PC-9 (cell line): ENCODE measurements around the gene NUP62CL. TPM values are rescaled to one million over a fixed set of nuclear protein-coding genes. Genes with fewer than 3 reads are reported as not detected.

Experiments used
- BruUV-seq: library from RNA; stranded (reverse); fragments of 400-500 nt; replicated peaks from 2 replicates; lab custom pipeline; 2021; lab: Mats Ljungman, UMichigan
- CTCF ChIA-PET: fragments of 300-600 bp; sonication (Branson Sonifier 250); formaldehyde crosslinking; loops from one replicate; lab custom pipeline; 2022; ENCODE audit warnings: antibody characterized with exemption; lab: Charles Lee
- POLR2A ChIA-PET: fragments of 300-600 bp; sonication (Branson Sonifier 250); formaldehyde crosslinking; loops from one replicate; lab custom pipeline; 2022; ENCODE audit warnings: antibody characterized with exemption; ENCODE audit not compliant: unreplicated experiment; lab: Charles Lee
- DNase-seq, 2 experiments: peaks; one replicate each; pipeline versions ENCODE4 v3.0.0 to v3.0.0-alpha.2; 2015 to 2022; ENCODE audit warnings: mixed read lengths in 1 of 2
- H2AFZ ChIP-seq: fragments of 200-600 bp; sonication (generic); 2 replicates; pipeline ENCODE4 v1.8.1; 2017; ENCODE audit warnings: antibody characterized with exemption
- H3F3A ChIP-seq: fragments of 200-600 bp; sonication (generic); 2 replicates; pipeline ENCODE4 v1.8.1; 2017; ENCODE audit warnings: antibody characterized with exemption, mild to moderate bottlenecking, low read depth; ENCODE audit not compliant: insufficient read depth
- H3K27ac ChIP-seq: fragments of 200-600 bp; sonication (generic); 2 replicates; pipeline ENCODE4 v1.6.1; 2016; ENCODE audit warnings: mixed run types
- H3K27me3 ChIP-seq: fragments of 200-600 bp; sonication (generic); 2 replicates; pipeline ENCODE4 v1.6.1; 2016; ENCODE audit warnings: low read depth, mixed run types; ENCODE audit not compliant: insufficient read depth
- H3K36me3 ChIP-seq: fragments of 200-600 bp; sonication (generic); 2 replicates; pipeline ENCODE4 v1.6.1; 2016; ENCODE audit warnings: low read depth, mixed run types
- H3K4me1 ChIP-seq: fragments of 200-600 bp; sonication (generic); replicated peaks from 2 replicates; pipeline ENCODE4 v1.6.1; 2016; ENCODE audit warnings: mixed run types; ENCODE audit not compliant: insufficient read depth
- H3K4me2 ChIP-seq: fragments of 200-600 bp; sonication (generic); 2 replicates; pipeline ENCODE4 v1.6.1; 2017; ENCODE audit warnings: mixed run types
- H3K4me3 ChIP-seq: fragments of 200-600 bp; sonication (generic); 2 replicates; pipeline ENCODE4 v1.6.1; 2016; ENCODE audit warnings: mixed run types
- H3K79me2 ChIP-seq: fragments of 200-600 bp; sonication (generic); 2 replicates; pipeline ENCODE4 v1.6.1; 2017; ENCODE audit warnings: low read depth, mixed run types
- H3K9me2 ChIP-seq: fragments of 200-600 bp; sonication (generic); 2 replicates; pipeline ENCODE4 v1.8.1; 2017; ENCODE audit warnings: mild to moderate bottlenecking; ENCODE audit not compliant: insufficient read depth
- H3K9me3 ChIP-seq: fragments of 200-600 bp; sonication (generic); 2 replicates; pipeline ENCODE4 v1.8.1; 2016; ENCODE audit warnings: low read depth; ENCODE audit not compliant: insufficient read depth
- H4K20me1 ChIP-seq: fragments of 200-600 bp; sonication (generic); 2 replicates; pipeline ENCODE4 v1.8.1; 2017; ENCODE audit not compliant: insufficient read depth
- EZH2 ChIP-seq: fragments of 200-600 bp; sonication (generic); IDR thresholded peaks from 2 replicates; pipeline ENCODE4 v1.8.0; 2017; ENCODE audit warnings: antibody characterized with exemption, low read depth
- intact Hi-C: fragments of 100-400 bp; cut with micrococcal nuclease; formaldehyde crosslinking; loops from one replicate; pipeline ENCODE4 v1.10.0; 2022; ENCODE audit not compliant: unreplicated experiment
- total RNA-seq: library from RNA; stranded (reverse); gene quantifications from 2 replicates; pipeline ENCODE4 v1.2.3, GENCODE V29; 2021
- TF ChIP-seq, protein P1 (sequence below): fragments of 200-600 bp; sonication (generic); conservative IDR thresholded peaks from 2 replicates; pipeline ENCODE4 v1.6.1; 2017; ENCODE audit warnings: mixed run types, antibody characterized with exemption, mild to moderate bottlenecking, moderate library complexity

The NUP62CL gene
- total RNA-seq, 1 experiment from 2014 or later = 20.9 TPM

DNA sequence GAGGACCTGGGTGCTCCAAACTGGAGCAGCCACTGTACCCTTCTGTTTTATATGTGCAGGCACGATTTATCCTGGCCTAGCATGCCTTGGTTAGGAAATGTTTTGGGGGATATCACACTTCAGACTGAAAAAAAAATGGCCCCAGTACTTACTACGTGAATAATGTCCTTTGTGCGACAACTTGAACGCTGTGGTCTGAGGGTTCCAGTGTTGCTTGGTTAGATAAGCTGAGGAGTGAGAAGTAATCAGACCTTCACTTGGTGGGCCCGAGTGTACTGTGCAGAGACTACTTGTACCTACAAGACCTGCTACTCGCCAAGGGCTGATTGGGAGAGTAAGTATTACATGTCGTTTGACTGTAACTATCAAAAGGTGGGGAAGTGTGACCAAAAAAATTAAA is 856 bp upstream of the NUP62CL start:
- intact Hi-C loops = loop anchor here (2.0 to 5.0 kb wide), 2 partner anchors 90 to 206 kb away; partner anchors contain the start of genes MORC4 and RBM41
- 0 out of 2 replicates have a peak overlapping the region, but pooled peaks have one; percentile 89 for H3K4me2 ChIP-seq
- DNase-seq = no peak
- POLR2A ChIA-PET = no interaction called here
- no peaks in the 10 kb centered on the region for H3K9me3 ChIP-seq
- H3K36me3 ChIP-seq = no peaks in the 10 kb centered on the region
- H3K9me2 ChIP-seq = no peaks in the 10 kb centered on the region
- no peak overlapping the region for H3K27ac ChIP-seq
- H3K79me2 ChIP-seq = peaks cover 21% of the 10 kb centered on the region
- H3K4me1 ChIP-seq = peaks cover 13% of the 10 kb centered on the region; the same call in 1 of the 2 replicates
- H3K4me3 ChIP-seq = no peak overlapping the region
- peaks cover 10% of the 10 kb centered on the region for H3F3A ChIP-seq
- H2AFZ ChIP-seq = peak overlapping the region; percentile 99; the same call in 1 of the 2 replicates
- no peaks in the 10 kb centered on the region for H3K27me3 ChIP-seq
- TF ChIP-seq, protein P1, sequence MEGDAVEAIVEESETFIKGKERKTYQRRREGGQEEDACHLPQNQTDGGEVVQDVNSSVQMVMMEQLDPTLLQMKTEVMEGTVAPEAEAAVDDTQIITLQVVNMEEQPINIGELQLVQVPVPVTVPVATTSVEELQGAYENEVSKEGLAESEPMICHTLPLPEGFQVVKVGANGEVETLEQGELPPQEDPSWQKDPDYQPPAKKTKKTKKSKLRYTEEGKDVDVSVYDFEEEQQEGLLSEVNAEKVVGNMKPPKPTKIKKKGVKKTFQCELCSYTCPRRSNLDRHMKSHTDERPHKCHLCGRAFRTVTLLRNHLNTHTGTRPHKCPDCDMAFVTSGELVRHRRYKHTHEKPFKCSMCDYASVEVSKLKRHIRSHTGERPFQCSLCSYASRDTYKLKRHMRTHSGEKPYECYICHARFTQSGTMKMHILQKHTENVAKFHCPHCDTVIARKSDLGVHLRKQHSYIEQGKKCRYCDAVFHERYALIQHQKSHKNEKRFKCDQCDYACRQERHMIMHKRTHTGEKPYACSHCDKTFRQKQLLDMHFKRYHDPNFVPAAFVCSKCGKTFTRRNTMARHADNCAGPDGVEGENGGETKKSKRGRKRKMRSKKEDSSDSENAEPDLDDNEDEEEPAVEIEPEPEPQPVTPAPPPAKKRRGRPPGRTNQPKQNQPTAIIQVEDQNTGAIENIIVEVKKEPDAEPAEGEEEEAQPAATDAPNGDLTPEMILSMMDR = no peak
- no peak for TF ChIP-seq EZH2
- no peaks in the 10 kb centered on the region for H4K20me1 ChIP-seq
- BruUV-seq = no TSS peak
- CTCF ChIA-PET = no interaction called here

DNA sequence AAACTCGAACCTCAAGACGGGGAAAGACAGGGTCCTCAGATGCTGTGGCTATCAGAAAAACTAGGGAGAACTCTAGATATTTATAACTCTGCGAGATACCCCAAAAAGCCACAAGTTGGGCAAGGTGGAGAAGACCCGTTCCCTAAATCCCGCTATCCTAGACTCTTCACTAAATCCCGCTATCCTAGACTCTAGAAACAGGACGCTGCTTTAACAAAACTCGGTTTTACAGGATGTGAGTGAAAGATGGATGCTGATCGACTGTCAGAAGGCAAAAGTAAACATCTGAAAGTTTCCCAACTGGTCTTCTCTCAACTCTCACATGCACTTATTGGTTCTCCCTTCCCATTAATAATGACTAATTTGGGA is 448 bp upstream of the NUP62CL start:
- Histone ChIP-seq H3F3A (peaks cover 10% of the 10 kb centered on the region), H2AFZ (peak overlapping the region; percentile 99; the same call in 1 of the 2 replicates), H3K36me3 (no peaks in the 10 kb centered on the region), H3K27ac (no peak overlapping the region), H3K4me3 (peak overlapping the region; percentile 74; the same call in 1 of the 2 replicates), H3K27me3 (no peaks in the 10 kb centered on the region), H3K4me1 (peaks cover 13% of the 10 kb centered on the region; the same call in 1 of the 2 replicates), H3K79me2 (peaks cover 25% of the 10 kb centered on the region), H4K20me1 (no peaks in the 10 kb centered on the region), H3K4me2 (peak overlapping the region; percentile 89), H3K9me3 (no peaks in the 10 kb centered on the region), H3K9me2 (no peaks in the 10 kb centered on the region)
- no peak for DNase-seq
- BruUV-seq = no TSS peak
- intact Hi-C loops = loop anchor here (2.0 to 5.0 kb wide), 2 partner anchors 89 to 206 kb away; partner anchors contain the start of genes MORC4 and RBM41
- POLR2A ChIA-PET = no interaction called here
- TF ChIP-seq EZH2 = no peak
- TF ChIP-seq, protein P1 = no peak
- CTCF ChIA-PET = no interaction called here

DNA sequence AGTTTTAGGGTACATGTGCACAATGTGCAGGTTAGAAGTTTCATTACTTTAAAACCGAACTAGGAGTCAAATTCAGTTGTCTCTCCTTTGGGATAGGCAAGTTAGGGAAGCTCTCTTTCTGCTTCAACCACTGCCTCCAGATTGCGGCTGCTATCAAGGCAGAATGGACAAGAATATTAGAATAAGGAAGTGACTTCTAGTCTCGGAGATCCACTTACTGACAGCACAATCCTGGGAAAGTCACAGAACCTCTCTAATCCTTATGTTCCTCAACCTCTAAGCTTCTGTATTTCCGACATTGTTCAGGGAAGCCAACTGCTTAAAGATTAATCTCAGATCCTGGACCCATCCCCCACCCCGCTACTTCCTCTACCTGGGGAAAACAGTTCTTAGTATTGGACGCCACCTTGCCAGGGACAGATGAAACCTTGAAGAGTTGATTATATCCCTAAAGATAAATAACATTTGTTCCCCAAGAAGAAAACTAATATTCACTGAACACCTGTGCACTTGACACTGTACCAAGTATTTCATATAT is 2.1 kb downstream of the NUP62CL start:
- Histone ChIP-seq H3K36me3 (no peaks in the 10 kb centered on the region), H3K4me2 (peak overlapping the region; percentile 49; the same call in 1 of the 2 replicates), H3K9me2 (no peaks in the 10 kb centered on the region), H3K27me3 (no peaks in the 10 kb centered on the region), H3K79me2 (peaks cover 25% of the 10 kb centered on the region), H3K27ac (no peak overlapping the region), H3K4me1 (peaks cover 13% of the 10 kb centered on the region; the same call in 1 of the 2 replicates), H3K9me3 (no peaks in the 10 kb centered on the region), H3K4me3 (no peak overlapping the region), H4K20me1 (no peaks in the 10 kb centered on the region), H3F3A (peaks cover 10% of the 10 kb centered on the region), H2AFZ (no peak overlapping the region)
- POLR2A ChIA-PET = no interaction called here
- BruUV-seq = no TSS peak
- CTCF ChIA-PET = no interaction called here
- TF ChIP-seq, protein P1 = no peak
- no peak for TF ChIP-seq EZH2
- DNase-seq = no peak
- intact Hi-C loops = no loop called here
